HEK293 (cell line): Measurements from ENCODE around the gene LILRB1.

ENCODE experiments used
- CTCF ChIA-PET: fragments of 350-600 bp; formaldehyde crosslinking; extraction: SDS; loops from one replicate; lab custom pipeline; 2021; ENCODE audit warnings: antibody characterized with exemption; lab: Yijun Ruan, JAX
- POLR2A ChIA-PET: fragments of 300-600 bp; formaldehyde crosslinking; extraction: SDS; loops from one replicate; lab custom pipeline; 2020; ENCODE audit warnings: antibody characterized with exemption, inconsistent platforms; lab: Yijun Ruan, JAX
- H3K27ac ChIP-seq: fragments of 200-500 bp; sonication (Bioruptor generic); 2 replicates; pipeline ENCODE4 v1.5.1; 2014; ENCODE audit warnings: low read depth, low read length, control low read depth, inconsistent platforms; ENCODE audit errors: extremely low read depth
- H3K36me3 ChIP-seq, 2 experiments: fragments of 200-500 bp in 1 of 2; sonication (Bioruptor generic) in 1 of 2; 1 replicate in 1 of 2; 2 replicates in 1 of 2; pipeline ENCODE4 v1.5.1; 2014 to 2017; ENCODE audit warnings: inconsistent platforms in 2 of 2, low read length in 2 of 2; ENCODE audit not compliant: control insufficient read depth in 2 of 2, insufficient read depth in 1 of 2
- H3K4me1 ChIP-seq: fragments of 200-500 bp; sonication (Bioruptor generic); 2 replicates; pipeline ENCODE4 v1.5.1; 2014; ENCODE audit warnings: mild to moderate bottlenecking, low read length, inconsistent platforms; ENCODE audit not compliant: control insufficient read depth, insufficient read depth
- H3K4me3 ChIP-seq: 2 replicates; pipeline ENCODE4 v1.5.1; 2011; ENCODE audit warnings: low read depth, mild to moderate bottlenecking, control low read depth, low read length, moderate library complexity
- H3K9me3 ChIP-seq: fragments of 200-500 bp; sonication (Bioruptor generic); 2 replicates; pipeline ENCODE4 v1.5.1; 2014; ENCODE audit warnings: low read depth, low read length, inconsistent platforms; ENCODE audit not compliant: control insufficient read depth, insufficient read depth
- MEIS1 ChIP-seq: sonication (generic); formaldehyde crosslinking; IDR thresholded peaks from 2 replicates; pipeline ENCODE4 v1.8.1; 2022; ENCODE audit warnings: missing genetic modification reagents, mild to moderate bottlenecking, borderline replicate concordance
- MZF1 ChIP-seq: fragments of 450-650 bp; formaldehyde crosslinking; IDR thresholded peaks from 2 replicates; pipeline ENCODE4 v1.5.1; 2017; ENCODE audit warnings: missing biosample characterization, missing genetic modification characterization, borderline replicate concordance
- OSR2 ChIP-seq: fragments of 450-650 bp; formaldehyde crosslinking; IDR thresholded peaks from 2 replicates; pipeline ENCODE4 v1.5.1; 2016; ENCODE audit warnings: missing biosample characterization, missing genetic modification characterization
- RBAK ChIP-seq: fragments of 450-650 bp; formaldehyde crosslinking; IDR thresholded peaks from 2 replicates; pipeline ENCODE4 v1.5.1; 2016; ENCODE audit warnings: missing biosample characterization, missing genetic modification characterization
- SP2 ChIP-seq: fragments of 450-650 bp; formaldehyde crosslinking; IDR thresholded peaks from 2 replicates; pipeline ENCODE4 v1.5.1; 2016; ENCODE audit warnings: missing biosample characterization, missing genetic modification characterization
- SP7 ChIP-seq: fragments of 450-650 bp; formaldehyde crosslinking; IDR thresholded peaks from 2 replicates; pipeline ENCODE4 v1.5.1; 2016; ENCODE audit warnings: missing biosample characterization, missing genetic modification characterization
- TRIM28 ChIP-seq: IDR thresholded peaks from 2 replicates; pipeline ENCODE4 v1.6.1; 2011; ENCODE audit warnings: low read length, control low read depth, borderline replicate concordance
- WT1 ChIP-seq: fragments of 450-650 bp; formaldehyde crosslinking; IDR thresholded peaks from 2 replicates; pipeline ENCODE4 v1.5.1; 2016; ENCODE audit warnings: missing biosample characterization, missing genetic modification characterization
- ZBTB26 ChIP-seq: fragments of 450-650 bp; formaldehyde crosslinking; optimal IDR thresholded peaks from 2 replicates; pipeline ENCODE3; 2016; ENCODE audit warnings: missing biosample characterization, mild to moderate bottlenecking, missing genetic modification characterization
- ZNF112 ChIP-seq: fragments of 450-650 bp; formaldehyde crosslinking; IDR thresholded peaks from 2 replicates; pipeline ENCODE4 v1.5.0; 2017; ENCODE audit warnings: missing biosample characterization, missing genetic modification characterization
- ZNF132 ChIP-seq: fragments of 450-650 bp; formaldehyde crosslinking; IDR thresholded peaks from 2 replicates; pipeline ENCODE4 v1.5.1; 2017; ENCODE audit warnings: missing biosample characterization, missing genetic modification characterization, borderline replicate concordance
- ZNF146 ChIP-seq: fragments of 450-650 bp; formaldehyde crosslinking; IDR thresholded peaks from 2 replicates; pipeline ENCODE4 v1.5.1; 2016; ENCODE audit warnings: missing biosample characterization, missing genetic modification characterization
- ZNF155 ChIP-seq: fragments of 450-650 bp; formaldehyde crosslinking; IDR thresholded peaks from 2 replicates; pipeline ENCODE4 v1.5.1; 2016; ENCODE audit warnings: missing biosample characterization, missing genetic modification characterization
- ZNF157 ChIP-seq: fragments of 450-650 bp; formaldehyde crosslinking; IDR thresholded peaks from 2 replicates; pipeline ENCODE4 v1.5.1; 2016; ENCODE audit warnings: missing biosample characterization, missing genetic modification characterization
- ZNF169 ChIP-seq: fragments of 450-650 bp; formaldehyde crosslinking; IDR thresholded peaks from 2 replicates; pipeline ENCODE4 v1.5.1; 2016; ENCODE audit warnings: missing biosample characterization, missing genetic modification characterization
- ZNF19 ChIP-seq: fragments of 450-650 bp; formaldehyde crosslinking; IDR thresholded peaks from 2 replicates; pipeline ENCODE4; 2016; ENCODE audit warnings: missing biosample characterization, missing genetic modification characterization, low read depth
- ZNF274 ChIP-seq, 2 experiments: fragments of 200-500 bp in 1 of 2; fragments of 450-650 bp in 1 of 2; sonication (Bioruptor generic) in 1 of 2; formaldehyde crosslinking in 1 of 2; IDR thresholded peaks; 2 replicates each; pipeline versions ENCODE4 v1.5.1 to v1.6.1; 2014 to 2016; ENCODE audit warnings: borderline replicate concordance in 1 of 2, inconsistent platforms in 1 of 2, low read length in 1 of 2, missing biosample characterization in 1 of 2, missing genetic modification characterization in 1 of 2
- ZNF394 ChIP-seq: fragments of 450-650 bp; formaldehyde crosslinking; IDR thresholded peaks from 2 replicates; pipeline ENCODE4 v1.5.1; 2016; ENCODE audit warnings: missing biosample characterization, missing genetic modification characterization, mild to moderate bottlenecking, moderate library complexity, borderline replicate concordance
- ZNF433 ChIP-seq: fragments of 450-650 bp; formaldehyde crosslinking; IDR thresholded peaks from 2 replicates; pipeline ENCODE4 v1.5.1; 2016; ENCODE audit warnings: missing biosample characterization, missing genetic modification characterization, low read depth
- ZNF473 ChIP-seq: fragments of 450-650 bp; formaldehyde crosslinking; IDR thresholded peaks from 2 replicates; pipeline ENCODE4 v1.5.1; 2017; ENCODE audit warnings: missing biosample characterization, missing genetic modification characterization
- ZNF596 ChIP-seq: fragments of 450-650 bp; IDR thresholded peaks from 2 replicates; pipeline ENCODE4 v1.5.0; 2018; ENCODE audit warnings: missing biosample characterization, mild to moderate bottlenecking, missing genetic modification characterization, moderate library complexity
- ZNF600 ChIP-seq: fragments of 450-650 bp; formaldehyde crosslinking; IDR thresholded peaks from 2 replicates; pipeline ENCODE4 v1.5.1; 2016; ENCODE audit warnings: missing biosample characterization, missing genetic modification characterization
- ZNF621 ChIP-seq: fragments of 450-650 bp; formaldehyde crosslinking; IDR thresholded peaks from 2 replicates; pipeline ENCODE4 v1.5.1; 2017; ENCODE audit warnings: missing biosample characterization, missing genetic modification characterization
- ZNF654 ChIP-seq: fragments of 450-650 bp; formaldehyde crosslinking; IDR thresholded peaks from 2 replicates; pipeline ENCODE4 v1.5.1; 2016; ENCODE audit warnings: low read depth, missing biosample characterization, missing genetic modification characterization
- ZNF747 ChIP-seq: fragments of 450-650 bp; formaldehyde crosslinking; IDR thresholded peaks from 2 replicates; pipeline ENCODE4 v1.5.1; 2016; ENCODE audit warnings: missing biosample characterization, missing genetic modification characterization
- ZSCAN18 ChIP-seq: fragments of 450-650 bp; formaldehyde crosslinking; IDR thresholded peaks from 2 replicates; pipeline ENCODE4 v1.5.1; 2016; ENCODE audit warnings: missing biosample characterization, missing genetic modification characterization

LILRB1 gene

DNA sequence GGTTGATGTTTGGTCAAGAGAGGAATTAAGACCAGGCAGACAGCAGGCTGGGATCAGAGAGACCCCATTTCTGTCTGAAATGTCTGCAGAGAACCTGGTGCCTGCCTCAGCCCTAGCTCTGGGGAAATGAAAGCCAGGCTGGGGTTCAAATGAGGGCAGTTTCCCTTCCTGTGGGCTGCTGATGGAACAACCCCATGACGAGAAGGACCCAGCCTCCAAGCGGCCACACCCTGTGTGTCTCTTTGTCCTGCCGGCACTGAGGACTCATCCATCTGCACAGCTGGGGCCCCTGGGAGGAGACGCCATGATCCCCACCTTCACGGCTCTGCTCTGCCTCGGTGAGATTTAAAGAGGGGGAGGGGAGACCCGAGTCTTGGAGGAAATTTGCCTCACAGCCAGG is 32.4 kb downstream of the LILRB1 start, which contains the start of gene LILRB4:
Gene LILRB4 (plus strand): TSS at position 256 of the 400 bp plus-strand sequence. CDS start 49 bp downstream, at position 305.
- H3K36me3 ChIP-seq: no peaks in the 10 kb centered on the region; a peak in 1 of 3 replicates
- no peak within 1 kb of the TSS for H3K27ac ChIP-seq
- CTCF ChIA-PET: interaction anchor here (1.3 kb wide), 1 partner anchor 9 kb away, joined by 4 read pairs; no protein-coding TSS in a partner anchor
- no peak within 1 kb of the TSS for H3K4me3 ChIP-seq
- POLR2A ChIA-PET: no interaction called here
- TF ChIP-seq ZNF155 (tag by site-specific recombination) (no peak), WT1 (tag by site-specific recombination) (no peak), SP7 (tag by site-specific recombination) (no peak), ZNF112 (tag by site-specific recombination) (no peak), ZNF19 (no peak), ZNF157 (tag by site-specific recombination) (no peak), ZBTB26 (tag by site-specific recombination) (no peak), ZNF394 (tag by site-specific recombination) (no peak), ZNF132 (tag by site-specific recombination) (no peak), ZNF473 (tag by site-specific recombination) (no peak), MZF1 (tag by site-specific recombination) (no peak), ZNF654 (no peak), OSR2 (tag by site-specific recombination) (no peak)
- H3K4me1 ChIP-seq: no peaks in the 10 kb centered on the region
- no peaks in the 10 kb centered on the region for H3K9me3 ChIP-seq

- CTCF ChIA-PET: interaction anchor here (2.0 kb wide), 1 partner anchor 8 kb away, joined by 11 read pairs; no protein-coding TSS in a partner anchor
Observed at GRCh38 chr19:54665530-54665929, 35.2 kb downstream of the LILRB1 start.

DNA sequence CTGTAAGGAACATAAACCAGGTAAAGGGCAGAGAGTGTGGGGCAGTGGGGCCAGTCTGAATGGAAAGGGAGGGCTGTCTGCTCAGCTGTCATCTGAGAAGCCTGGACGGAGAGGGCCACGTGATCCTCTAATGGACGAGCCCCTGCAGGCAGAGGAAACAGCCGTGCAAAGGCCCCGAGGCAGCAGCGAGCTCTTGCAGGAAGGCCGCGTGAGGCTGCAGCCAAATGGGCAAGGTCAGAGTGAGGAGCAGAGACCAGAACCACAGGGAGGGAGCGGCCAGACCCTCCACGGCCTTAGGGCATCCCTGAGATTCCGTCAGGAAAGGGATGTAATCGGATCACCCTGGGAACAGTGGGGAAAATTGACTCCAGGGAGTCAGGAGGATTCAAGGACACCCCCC is 36.9 kb downstream of the LILRB1 start:
- POLR2A ChIA-PET: interaction anchor here (0.5 kb wide), 1 partner anchor 237 kb away, joined by 4 read pairs; no protein-coding TSS in a partner anchor
- Histone ChIP-seq H3K27ac (no peak overlapping the region), H3K36me3 (no peaks in the 10 kb centered on the region), H3K9me3 (no peaks in the 10 kb centered on the region), H3K4me3 (no peak overlapping the region), H3K4me1 (no peaks in the 10 kb centered on the region)
- TF ChIP-seq ZNF146 (tag by site-specific recombination) (no peak), ZNF621 (tag by site-specific recombination) (no peak), TRIM28 (no peak), OSR2 (tag by site-specific recombination) (no peak), SP7 (tag by site-specific recombination) (no peak)
- CTCF ChIA-PET: interaction anchor here (0.6 kb wide), 1 partner anchor 225 kb away, joined by 3 read pairs; no protein-coding TSS in a partner anchor

More at GRCh38 chr19:54665530-54665929, 35.2 kb downstream of the LILRB1 start:
- Histone ChIP-seq H3K36me3 (no peaks in the 10 kb centered on the region), H3K9me3 (no peaks in the 10 kb centered on the region), H3K4me1 (no peaks in the 10 kb centered on the region), H3K4me3 (no peak overlapping the region), H3K27ac (no peak overlapping the region)
- TF ChIP-seq SP2: no peak
- no peak for TF ChIP-seq ZNF747 (tag by site-specific recombination)
- no peak for TF ChIP-seq ZNF274 (IDR thresholded peaks at IDR 0.05; ENCODE audit: low read length)
- TF ChIP-seq ZNF274 (tag by site-specific recombination; IDR thresholded peaks at IDR 0.05; ENCODE audit: borderline replicate concordance): no peak
- TF ChIP-seq ZNF596: no peak
- TF ChIP-seq RBAK (tag by site-specific recombination): no peak
- no peak for TF ChIP-seq ZNF169 (tag by site-specific recombination)
- no peak for TF ChIP-seq MEIS1 (CRISPR knock-in tag)
- TF ChIP-seq ZNF433 (tag by site-specific recombination): no peak
- no peak for TF ChIP-seq ZNF600 (tag by site-specific recombination)
- TF ChIP-seq ZSCAN18 (tag by site-specific recombination): no peak
- POLR2A ChIA-PET: no interaction called here
